ENCODE results near the gene CALN1.

GRCh38 chr7:71991586-71991985 lies 420.6 kb downstream of the CALN1 start:
- TF ChIP-seq, protein P1, sequence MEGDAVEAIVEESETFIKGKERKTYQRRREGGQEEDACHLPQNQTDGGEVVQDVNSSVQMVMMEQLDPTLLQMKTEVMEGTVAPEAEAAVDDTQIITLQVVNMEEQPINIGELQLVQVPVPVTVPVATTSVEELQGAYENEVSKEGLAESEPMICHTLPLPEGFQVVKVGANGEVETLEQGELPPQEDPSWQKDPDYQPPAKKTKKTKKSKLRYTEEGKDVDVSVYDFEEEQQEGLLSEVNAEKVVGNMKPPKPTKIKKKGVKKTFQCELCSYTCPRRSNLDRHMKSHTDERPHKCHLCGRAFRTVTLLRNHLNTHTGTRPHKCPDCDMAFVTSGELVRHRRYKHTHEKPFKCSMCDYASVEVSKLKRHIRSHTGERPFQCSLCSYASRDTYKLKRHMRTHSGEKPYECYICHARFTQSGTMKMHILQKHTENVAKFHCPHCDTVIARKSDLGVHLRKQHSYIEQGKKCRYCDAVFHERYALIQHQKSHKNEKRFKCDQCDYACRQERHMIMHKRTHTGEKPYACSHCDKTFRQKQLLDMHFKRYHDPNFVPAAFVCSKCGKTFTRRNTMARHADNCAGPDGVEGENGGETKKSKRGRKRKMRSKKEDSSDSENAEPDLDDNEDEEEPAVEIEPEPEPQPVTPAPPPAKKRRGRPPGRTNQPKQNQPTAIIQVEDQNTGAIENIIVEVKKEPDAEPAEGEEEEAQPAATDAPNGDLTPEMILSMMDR (IDR thresholded peaks at IDR 0.05) = no peak
- TF ChIP-seq POLR2AphosphoS5 (IDR thresholded peaks at IDR 0.05; ENCODE audit: low read depth, low read length) = no peak

Data from Panc1 (cell line).